H1 (cell line): ENCODE results near the gene KCTD8.

Source experiments
- CHD2 ChIP-seq: IDR thresholded peaks from 2 replicates; pipeline ENCODE4 v1.6.1; 2012; ENCODE audit warnings: low read length, improper control_type of control experiment
- FOSL1 ChIP-seq: IDR thresholded peaks from 2 replicates; pipeline ENCODE4 v1.6.1; 2011; ENCODE audit warnings: mild to moderate bottlenecking, low read depth, low read length, moderate library complexity; ENCODE audit not compliant: insufficient read depth
- KDM5A ChIP-seq: fragments of 200-600 bp; IDR thresholded peaks from 2 replicates; pipeline ENCODE4 v1.7.1; 2012; ENCODE audit warnings: mild to moderate bottlenecking, low read length, inconsistent platforms, mixed read lengths
- POLR2A ChIP-seq, 2 experiments: IDR thresholded peaks; 1 replicate in 1 of 2; 2 replicates in 1 of 2; pipeline ENCODE4 v1.6.1; 2011; ENCODE audit warnings: low read depth in 2 of 2, low read length in 2 of 2, mild to moderate bottlenecking in 2 of 2; ENCODE audit errors: control extremely low read depth in 1 of 2
- TF ChIP-seq, protein P1 (sequence below): IDR thresholded peaks from 2 replicates; pipeline ENCODE4 v1.6.1; 2012; ENCODE audit warnings: inconsistent platforms
- TF ChIP-seq, protein P2 (sequence below): IDR thresholded peaks from 2 replicates; pipeline ENCODE4 v1.6.1; 2011; ENCODE audit warnings: low read depth, mild to moderate bottlenecking, low read length; ENCODE audit not compliant: insufficient read depth
- TF ChIP-seq, protein P3 (sequence below), 3 experiments: IDR thresholded peaks; 1 replicate in 2 of 3; 2 replicates in 1 of 3; pipeline versions ENCODE4 v1.5.1 to v1.6.1; 2011; ENCODE audit warnings: low read length in 3 of 3, mild to moderate bottlenecking in 3 of 3, inconsistent platforms in 2 of 3, low read depth in 1 of 3, moderate library complexity in 1 of 3; ENCODE audit not compliant: insufficient read depth in 1 of 3; ENCODE audit errors: control extremely low read depth in 1 of 3

DNA sequence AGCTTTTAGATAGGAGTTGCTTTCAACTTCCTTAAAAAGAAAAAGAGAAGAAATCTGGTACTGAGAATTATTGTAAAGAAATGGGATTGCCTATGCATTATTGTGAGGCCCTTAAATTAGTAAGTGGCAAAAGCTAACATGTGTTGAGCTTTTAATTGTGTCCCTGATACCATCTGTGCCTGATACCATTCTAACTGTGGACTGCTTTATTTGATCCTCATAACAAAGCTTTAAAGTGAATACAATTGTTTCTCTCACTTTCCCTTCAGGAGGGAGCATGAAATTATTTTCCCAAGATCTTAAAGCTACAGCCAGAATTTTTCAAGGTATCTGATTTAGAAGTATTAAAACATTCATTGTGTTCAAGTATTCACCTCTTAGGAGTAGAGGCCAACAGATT is 9.9 kb downstream of the KCTD8 start:
- TF ChIP-seq, protein P1, sequence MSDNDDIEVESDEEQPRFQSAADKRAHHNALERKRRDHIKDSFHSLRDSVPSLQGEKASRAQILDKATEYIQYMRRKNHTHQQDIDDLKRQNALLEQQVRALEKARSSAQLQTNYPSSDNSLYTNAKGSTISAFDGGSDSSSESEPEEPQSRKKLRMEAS, result no peak
- TF ChIP-seq, protein P2, sequence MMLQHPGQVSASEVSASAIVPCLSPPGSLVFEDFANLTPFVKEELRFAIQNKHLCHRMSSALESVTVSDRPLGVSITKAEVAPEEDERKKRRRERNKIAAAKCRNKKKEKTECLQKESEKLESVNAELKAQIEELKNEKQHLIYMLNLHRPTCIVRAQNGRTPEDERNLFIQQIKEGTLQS, result no peak
- TF ChIP-seq, protein P3, sequence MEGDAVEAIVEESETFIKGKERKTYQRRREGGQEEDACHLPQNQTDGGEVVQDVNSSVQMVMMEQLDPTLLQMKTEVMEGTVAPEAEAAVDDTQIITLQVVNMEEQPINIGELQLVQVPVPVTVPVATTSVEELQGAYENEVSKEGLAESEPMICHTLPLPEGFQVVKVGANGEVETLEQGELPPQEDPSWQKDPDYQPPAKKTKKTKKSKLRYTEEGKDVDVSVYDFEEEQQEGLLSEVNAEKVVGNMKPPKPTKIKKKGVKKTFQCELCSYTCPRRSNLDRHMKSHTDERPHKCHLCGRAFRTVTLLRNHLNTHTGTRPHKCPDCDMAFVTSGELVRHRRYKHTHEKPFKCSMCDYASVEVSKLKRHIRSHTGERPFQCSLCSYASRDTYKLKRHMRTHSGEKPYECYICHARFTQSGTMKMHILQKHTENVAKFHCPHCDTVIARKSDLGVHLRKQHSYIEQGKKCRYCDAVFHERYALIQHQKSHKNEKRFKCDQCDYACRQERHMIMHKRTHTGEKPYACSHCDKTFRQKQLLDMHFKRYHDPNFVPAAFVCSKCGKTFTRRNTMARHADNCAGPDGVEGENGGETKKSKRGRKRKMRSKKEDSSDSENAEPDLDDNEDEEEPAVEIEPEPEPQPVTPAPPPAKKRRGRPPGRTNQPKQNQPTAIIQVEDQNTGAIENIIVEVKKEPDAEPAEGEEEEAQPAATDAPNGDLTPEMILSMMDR (IDR thresholded peaks at IDR 0.05; ENCODE audit: control extremely low read depth in 1 of 3, insufficient read depth in 1 of 3, low read depth in 1 of 3, low read length in 3 of 3), result no peak
- TF ChIP-seq POLR2A (IDR thresholded peaks at IDR 0.05; ENCODE audit: control extremely low read depth in 1 of 2, low read depth in 2 of 2, low read length in 2 of 2) (no peak), CHD2 (no peak), KDM5A (no peak), FOSL1 (no peak)
